Heart left ventricle (tissue), 13 donors: ENCODE measurements around the gene SORBS1.

Experiments used
- CTCF ChIP-seq, 12 donors: fragments of 200-600 bp; sonication (generic) in 4 of 12; IDR thresholded peaks; one replicate each; pipeline versions ENCODE4 v1.5.0 to v1.8.0; 2018 to 2022; ENCODE audit warnings: antibody characterized with exemption in 12 of 12, mild to moderate bottlenecking in 5 of 12
- POLR2A ChIP-seq, 2 donors: fragments of 450-650 bp; IDR thresholded peaks; one replicate each; pipeline ENCODE4 v1.6.1; 2017; ENCODE audit warnings: antibody characterized with exemption in 2 of 2, mild to moderate bottlenecking in 2 of 2, moderate library complexity in 2 of 2
- donor health status: ischemic (EF 13 %, LVEDD 7.1; RV severe dilation, severe dysfunction).
- donor health status: DM: no; HTN: yes; CAD: no.
- donor health status: DM: no; HTN: no; CAD: no.
- donor health status: ischemic (EF 25% LVEDD 6.9; RV normal size, moderate dysfunction).
- donor health status: ischemic (EF 25% LVEDD 5.7; RV mildly dilated, moderate dysfunction).
- donor health status: ischemic (EF 35%, LVEDD 5.7; RV mildly dilated, moderate dysfunction).
- donor health status: nonischemic (EF 11% LVEDD 7.7; RV severe dilation, severe dysfunction).
- donor health status: DM: yes; HTN: yes; CAD: no.
- donor health status: PGD.
- donor health status: ischemic (EF 29% LVEDD 5.4; RV normal size, mild dysfunction).
- donor health status: nonischemic (EF 23%, LVEDD 6.1; RV moderate dilation, normal function).

GRCh38 chr10:95264227-95265051 lies 296.7 kb downstream of the SORBS1 start:
- TF ChIP-seq CTCF (IDR thresholded peaks at IDR 0.05), result no peak
- no peak for TF ChIP-seq POLR2A (IDR thresholded peaks at IDR 0.05)
